H1 (cell line): Measurements from ENCODE around the gene PRPF39. TPM values are rescaled to one million over a fixed set of nuclear protein-coding genes. Genes with fewer than 3 reads are reported as not detected.

Experiments used
- CTCF ChIA-PET: fragments of 300-600 bp; sonication (Branson Sonifier 250); formaldehyde crosslinking; loops from one replicate; lab custom pipeline; 2021; ENCODE audit not compliant: partially characterized antibody; lab: Charles Lee
- POLR2A ChIA-PET: fragments of 300-600 bp; sonication (Branson Sonifier 250); formaldehyde crosslinking; loops from one replicate; lab custom pipeline; 2021; ENCODE audit warnings: inconsistent platforms; ENCODE audit not compliant: partially characterized antibody; lab: Charles Lee
- DNase-seq, 2 experiments: peaks; one replicate each; pipeline versions ENCODE4 v3.0.0 to v3.0.0-alpha.2; 2010 to 2022; ENCODE audit warnings: low spot score in 2 of 2, low read depth in 1 of 2, mixed read lengths in 1 of 2
- FAIRE-seq: peaks from 2 replicates; lab custom pipeline; 2011; peaks lifted over from hg19 to GRCh38; lab: Jason Lieb, UNC
- H2AFZ ChIP-seq: 2 replicates; pipeline ENCODE4 v1.8.1; 2012; ENCODE audit warnings: low read length, inconsistent platforms
- H2AK5ac ChIP-seq: 2 replicates; pipeline ENCODE4 v1.6.1; 2013; ENCODE audit warnings: low read depth, low read length
- H2BK120ac ChIP-seq: replicated peaks from 2 replicates; pipeline ENCODE3; 2013; ENCODE audit warnings: low read depth, low read length, inconsistent platforms
- H2BK12ac ChIP-seq: 2 replicates; pipeline ENCODE4 v1.6.1; 2013; ENCODE audit warnings: low read depth, low read length
- H2BK15ac ChIP-seq: 2 replicates; pipeline ENCODE4 v1.6.1; 2013; ENCODE audit warnings: low read length
- H2BK20ac ChIP-seq: 2 replicates; pipeline ENCODE4 v1.6.1; 2013; ENCODE audit warnings: low read length
- H2BK5ac ChIP-seq: 2 replicates; pipeline ENCODE4 v1.6.1; 2013; ENCODE audit warnings: low read depth, low read length
- H3K14ac ChIP-seq: 2 replicates; pipeline ENCODE4 v1.6.1; 2013; ENCODE audit warnings: inconsistent platforms; ENCODE audit not compliant: insufficient read length
- H3K18ac ChIP-seq: 2 replicates; pipeline ENCODE4 v1.6.1; 2013; ENCODE audit warnings: low read length; ENCODE audit errors: extremely low read depth
- H3K23ac ChIP-seq: 2 replicates; pipeline ENCODE4 v1.6.1; 2013; ENCODE audit warnings: inconsistent platforms; ENCODE audit not compliant: insufficient read length
- H3K23me2 ChIP-seq: 2 replicates; pipeline ENCODE4 v1.6.1; 2013; ENCODE audit warnings: low read depth, low read length
- H3K27ac ChIP-seq: 2 replicates; pipeline ENCODE4 v1.6.1; 2011; ENCODE audit warnings: low read depth, low read length, inconsistent platforms
- H3K27me3 ChIP-seq, 4 experiments: replicated peaks in 1 of 4; 1 replicate in 1 of 4; 2 replicates in 3 of 4; pipeline versions ENCODE4 v1.6.1 to v1.8.1; 2011 to 2013; ENCODE audit warnings: low read length in 3 of 4, mild to moderate bottlenecking in 3 of 4, inconsistent platforms in 2 of 4, mixed read lengths in 2 of 4, moderate library complexity in 1 of 4; ENCODE audit not compliant: control insufficient read depth in 3 of 4, insufficient read depth in 3 of 4; ENCODE audit errors: extremely low read depth in 1 of 4
- H3K36me3 ChIP-seq, 4 experiments: 2 replicates each; pipeline versions ENCODE4 v1.6.1 to v1.8.1; 2011 to 2013; ENCODE audit warnings: mild to moderate bottlenecking in 4 of 4, low read length in 3 of 4, moderate library complexity in 2 of 4, control low read depth in 1 of 4, inconsistent platforms in 1 of 4; ENCODE audit not compliant: insufficient read depth in 4 of 4, control insufficient read depth in 2 of 4
- H3K4ac ChIP-seq: replicated peaks from 2 replicates; pipeline ENCODE3; 2013; ENCODE audit warnings: low read length, low read depth, mixed read lengths, inconsistent platforms; ENCODE audit not compliant: insufficient read length
- H3K4me1 ChIP-seq, 4 experiments: replicated peaks in 1 of 4; 1 replicate in 1 of 4; 2 replicates in 3 of 4; pipeline versions ENCODE4 v1.6.1 to v1.8.1; 2011 to 2013; ENCODE audit warnings: low read length in 3 of 4, inconsistent platforms in 2 of 4, mixed read lengths in 1 of 4; ENCODE audit not compliant: insufficient read depth in 4 of 4, control insufficient read depth in 3 of 4
- H3K4me2 ChIP-seq, 2 experiments: 2 replicates each; pipeline versions ENCODE4 v1.6.1 to v1.8.1; 2011 to 2013; ENCODE audit warnings: low read depth in 2 of 2, low read length in 2 of 2, control low read depth in 1 of 2, inconsistent platforms in 1 of 2, mild to moderate bottlenecking in 1 of 2; ENCODE audit not compliant: insufficient read depth in 1 of 2
- H3K4me3 ChIP-seq, 4 experiments: fragments of 200-600, 300-600 bp in 1 of 4; sonication (generic), shearing (Covaris generic), sonication (Bioruptor Twin) in 1 of 4; 2 replicates each; pipeline versions ENCODE4 v1.5.1 to v1.8.1; 2011 to 2016; ENCODE audit warnings: low read length in 4 of 4, low read depth in 3 of 4, control low read depth in 2 of 4, inconsistent platforms in 2 of 4, mild to moderate bottlenecking in 2 of 4, mixed read lengths in 1 of 4, moderate library complexity in 1 of 4; ENCODE audit not compliant: insufficient read depth in 2 of 4; ENCODE audit errors: extremely low read depth in 1 of 4
- H3K56ac ChIP-seq: replicated peaks from 2 replicates; pipeline ENCODE3; 2013; ENCODE audit warnings: low read depth, mild to moderate bottlenecking, mixed read lengths, low read length, inconsistent platforms; ENCODE audit not compliant: insufficient read length
- H3K79me1 ChIP-seq: 2 replicates; pipeline ENCODE4 v1.6.1; 2013; ENCODE audit warnings: low read depth, low read length, control low read depth
- H3K79me2 ChIP-seq, 2 experiments: 2 replicates each; pipeline versions ENCODE4 v1.6.1 to v1.8.1; 2012 to 2013; ENCODE audit warnings: low read length in 2 of 2, mild to moderate bottlenecking in 2 of 2, inconsistent platforms in 1 of 2; ENCODE audit not compliant: insufficient read depth in 2 of 2, control insufficient read depth in 1 of 2
- H3K9ac ChIP-seq, 4 experiments: replicated peaks in 1 of 4; 1 replicate in 1 of 4; 2 replicates in 3 of 4; pipeline versions ENCODE4 v1.6.1 to v1.8.1; 2011 to 2013; ENCODE audit warnings: low read depth in 3 of 4, low read length in 3 of 4, control low read depth in 2 of 4, mild to moderate bottlenecking in 2 of 4, moderate library complexity in 2 of 4, inconsistent platforms in 1 of 4; ENCODE audit errors: extremely low read depth in 1 of 4
- H3K9me3 ChIP-seq, 2 experiments: 2 replicates each; pipeline versions ENCODE4 v1.6.1 to v1.8.1; 2012 to 2013; ENCODE audit warnings: mild to moderate bottlenecking in 2 of 2, moderate library complexity in 2 of 2, control low read depth in 1 of 2, inconsistent platforms in 1 of 2, low read depth in 1 of 2, low read length in 1 of 2, mixed read lengths in 1 of 2; ENCODE audit not compliant: insufficient read depth in 2 of 2
- H4K20me1 ChIP-seq, 2 experiments: replicated peaks in 1 of 2; 2 replicates each; pipeline versions ENCODE3 to v1.8.1; 2011 to 2013; ENCODE audit warnings: inconsistent platforms in 2 of 2, low read length in 2 of 2, mild to moderate bottlenecking in 1 of 2; ENCODE audit not compliant: insufficient read depth in 2 of 2, control insufficient read depth in 1 of 2
- H4K5ac ChIP-seq: 2 replicates; pipeline ENCODE4 v1.6.1; 2013; ENCODE audit warnings: low read length, low read depth, mixed read lengths, inconsistent platforms; ENCODE audit not compliant: insufficient read length
- H4K8ac ChIP-seq: 2 replicates; pipeline ENCODE4 v1.8.0; 2013; ENCODE audit warnings: mild to moderate bottlenecking, moderate library complexity, low read length, inconsistent platforms; ENCODE audit not compliant: insufficient read depth; ENCODE audit errors: extremely low read depth
- H4K91ac ChIP-seq: replicated peaks from 2 replicates; pipeline ENCODE3; 2013; ENCODE audit warnings: low read length, mixed read lengths, inconsistent platforms; ENCODE audit not compliant: insufficient read length
- BCL11A ChIP-seq, 2 experiments: IDR thresholded peaks; one replicate each; pipeline ENCODE4 v1.6.1; 2011; ENCODE audit warnings: low read depth in 2 of 2, low read length in 2 of 2, mild to moderate bottlenecking in 2 of 2
- BRCA1 ChIP-seq: IDR thresholded peaks from 2 replicates; pipeline ENCODE4 v1.6.1; 2012; ENCODE audit warnings: low read depth, low read length, improper control_type of control experiment
- EGR1 ChIP-seq: IDR thresholded peaks from 2 replicates; pipeline ENCODE4 v1.6.1; 2011; ENCODE audit warnings: low read depth, low read length, borderline replicate concordance
- EP300 ChIP-seq, 2 experiments: IDR thresholded peaks; 1 replicate in 1 of 2; 2 replicates in 1 of 2; pipeline ENCODE4 v1.6.1; 2011 to 2012; ENCODE audit warnings: low read depth in 2 of 2, low read length in 2 of 2, mild to moderate bottlenecking in 2 of 2, borderline replicate concordance in 1 of 2, inconsistent platforms in 1 of 2, moderate library complexity in 1 of 2
- FOSL1 ChIP-seq: IDR thresholded peaks from 2 replicates; pipeline ENCODE4 v1.6.1; 2011; ENCODE audit warnings: mild to moderate bottlenecking, low read depth, low read length, moderate library complexity; ENCODE audit not compliant: insufficient read depth
- MAFK ChIP-seq: IDR thresholded peaks from 2 replicates; pipeline ENCODE4 v1.6.1; 2012; ENCODE audit warnings: low read depth, mild to moderate bottlenecking, improper control_type of control experiment, low read length
- RNF2 ChIP-seq: fragments of 200-900, 300-1000 bp; sonication (generic); IDR thresholded peaks from 2 replicates; pipeline ENCODE4 v1.7.1; 2016; ENCODE audit warnings: borderline replicate concordance, low read depth, mild to moderate bottlenecking, antibody characterized with exemption, low read length; ENCODE audit not compliant: poor library complexity, severe bottlenecking; ENCODE audit errors: missing control alignments
- SAP30 ChIP-seq: fragments of 300-600 bp; sonication (generic); IDR thresholded peaks from 2 replicates; pipeline ENCODE4 v1.7.1; 2012; ENCODE audit warnings: low read length, moderate library complexity, mild to moderate bottlenecking, inconsistent platforms; ENCODE audit not compliant: insufficient read depth, insufficient replicate concordance
- SUZ12 ChIP-seq: fragments of 200-600 bp; sonication (generic); IDR thresholded peaks from 2 replicates; pipeline ENCODE4 v1.6.1; 2012; ENCODE audit warnings: mild to moderate bottlenecking, inconsistent platforms, low read length, moderate library complexity, mixed read lengths
- TAF1 ChIP-seq: IDR thresholded peaks from 2 replicates; pipeline ENCODE4 v1.6.1; 2011; ENCODE audit warnings: mild to moderate bottlenecking, low read depth, low read length
- WGBS, 2 experiments: shearing (Covaris generic) in 1 of 2; methylation state at CpG; one replicate each; pipeline versions ENCODE4 v1.1.6 to v1.1.7; 2013 to 2015; ENCODE audit warnings: low lambda C conversion rate in 2 of 2, mixed read lengths in 2 of 2, inconsistent platforms in 1 of 2, low coverage in 1 of 2, missing lambda C conversion rate in 1 of 2; ENCODE audit not compliant: insufficient replicate concordance in 2 of 2, insufficient coverage in 1 of 2, insufficient read length in 1 of 2; ENCODE audit errors: extremely low coverage in 1 of 2, missing lambda C conversion rate in 1 of 2; 5-methylcytosine and 5-hydroxymethylcytosine counted together
- polyA plus RNA-seq, 7 experiments: library from polyadenylated mRNA; depleted of rRNA in 3 of 7; stranded (reverse) in 5 of 7; unstranded in 2 of 7; fragments of >200 nt in 5 of 7; fragments of 200-250 nt in 2 of 7; gene quantifications; 1 replicate in 5 of 7; 2 replicates in 1 of 7; 4 replicates in 1 of 7; pipeline versions ENCODE4 v1.2.1 to v1.2.3, GENCODE V29; 2011 to 2013; ENCODE audit warnings: missing spikeins in 2 of 7, mixed read lengths in 2 of 7
- total RNA-seq: library from RNA; stranded (reverse); fragmentation: NEBNext Ultra II Directional; extraction: Animal tissue kit (Norgen Biotek cat#: 25700); gene quantifications from 2 replicates; pipeline ENCODE4 v1.2.1, GENCODE V29; 2021
- TF ChIP-seq, protein P1 (sequence below): IDR thresholded peaks from 2 replicates; pipeline ENCODE4 v1.6.1; 2012; ENCODE audit warnings: inconsistent platforms

Gene PRPF39
- total and polyA plus RNA-seq, 2 of the 8 experiments (the other 6 are each of a cell fraction or from before 2014, with no cell fraction given), result 22.4 to 43.3 TPM

DNA sequence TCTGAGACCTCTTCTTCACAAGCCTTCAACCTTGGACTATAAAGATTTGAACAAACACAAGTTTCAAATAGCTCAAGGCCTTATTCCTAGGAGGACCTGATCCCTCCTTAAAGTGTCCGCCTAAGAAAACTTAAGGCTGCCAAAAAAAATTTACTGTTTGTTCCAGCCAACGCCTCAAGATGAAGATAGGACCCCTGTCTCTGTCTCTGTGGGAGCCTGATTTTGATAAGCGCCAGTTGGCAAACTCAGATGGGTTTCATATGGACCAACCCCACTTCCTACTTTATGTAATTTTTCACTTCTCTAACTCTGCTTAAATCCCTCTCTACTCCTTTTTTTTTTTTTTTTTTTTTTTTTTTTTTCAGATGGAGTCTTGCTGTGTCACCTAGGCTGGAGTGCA lies 39.4 kb downstream of the PRPF39 start:
- Histone ChIP-seq H3K4me3 (no peak overlapping the region), H3K36me3 (peaks cover 12 to 81% (median 49%) of the 10 kb centered on the region in 4 experiments), H3K23me2 (no peaks in the 10 kb centered on the region), H2BK12ac (no peak overlapping the region), H3K18ac (no peak overlapping the region), H2AK5ac (no peak overlapping the region), H3K4me2 (no peak overlapping the region), H3K23ac (no peak overlapping the region), H3K4me1 (no peaks in the 10 kb centered on the region), H3K9me3 (no peaks in the 10 kb centered on the region), H2BK5ac (no peak overlapping the region), H3K79me2 (peaks cover 0 to 2% of the 10 kb centered on the region in 2 experiments; a peak in 1 of 4 replicates), H3K4ac (no peak overlapping the region), H4K8ac (no peak overlapping the region), H2BK20ac (no peak overlapping the region), H2AFZ (no peak overlapping the region), H3K56ac (no peak overlapping the region), H2BK120ac (no peak overlapping the region), H4K5ac (no peak overlapping the region), H4K91ac (no peak overlapping the region), H3K27ac (no peak overlapping the region), H3K14ac (no peak overlapping the region), H3K27me3 (no peaks in the 10 kb centered on the region), H3K9ac (no peak overlapping the region), H4K20me1 (peaks cover 0 to 2% of the 10 kb centered on the region in 2 experiments), H3K79me1 (no peaks in the 10 kb centered on the region), H2BK15ac (no peak overlapping the region)
- WGBS, 2 experiments, result 100% methylated on average over 3 of the region's 3 CpGs; no CpG with 5 or more reads in 1 of the 2 experiments
- no peak for DNase-seq
- ChIA-PET CTCF (no interaction called here), POLR2A (interaction anchor here (1.1 to 1.3 kb wide), 2 partner anchors 10 to 13 kb away, joined by 3 to 6 read pairs; no protein-coding TSS in a partner anchor)
- FAIRE-seq, result no peak
- TF ChIP-seq SUZ12, result no peak
- no peak for TF ChIP-seq SAP30
- TF ChIP-seq, protein P1, sequence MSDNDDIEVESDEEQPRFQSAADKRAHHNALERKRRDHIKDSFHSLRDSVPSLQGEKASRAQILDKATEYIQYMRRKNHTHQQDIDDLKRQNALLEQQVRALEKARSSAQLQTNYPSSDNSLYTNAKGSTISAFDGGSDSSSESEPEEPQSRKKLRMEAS, result no peak
- TF ChIP-seq FOSL1, result no peak
- no peak for TF ChIP-seq BRCA1
- TF ChIP-seq BCL11A (IDR thresholded peaks at IDR 0.05; ENCODE audit: low read depth in 2 of 2, low read length in 2 of 2), result no peak
- no peak for TF ChIP-seq EP300 (IDR thresholded peaks at IDR 0.05; ENCODE audit: borderline replicate concordance in 1 of 2, low read depth in 2 of 2, low read length in 2 of 2)
- TF ChIP-seq TAF1, result no peak
- TF ChIP-seq MAFK, result no peak
- TF ChIP-seq RNF2, result no peak
- TF ChIP-seq EGR1, result no peak
